Panc1 (cell line): ENCODE measurements around the gene DHX34. TPM values are rescaled to one million over a fixed set of nuclear protein-coding genes. Genes with fewer than 3 reads are reported as not detected.

Experiments
- ATAC-seq: fragments of 200-7000 bp; cut with Tn5 transposase; 2 replicates; pipeline ENCODE4 v1.9.1; 2020; ENCODE audit warnings: mild to moderate bottlenecking, moderate library complexity
- BruUV-seq: library from RNA; stranded (reverse); fragments of 400-500 nt; replicated peaks from 2 replicates; lab custom pipeline; 2021; lab: Mats Ljungman, UMichigan
- CTCF ChIA-PET: fragments of 300-600 bp; sonication (Branson Sonifier 250); formaldehyde crosslinking; loops from one replicate; lab custom pipeline; 2022; ENCODE audit warnings: antibody characterized with exemption; lab: Charles Lee
- POLR2A ChIA-PET: fragments of 300-600 bp; sonication (Branson Sonifier 250); formaldehyde crosslinking; loops from one replicate; lab custom pipeline; 2022; ENCODE audit warnings: antibody characterized with exemption; lab: Charles Lee
- DNase-seq: peaks from one replicate; pipeline ENCODE4 v3.0.0-alpha.2; 2010; ENCODE audit warnings: low read depth, low spot score
- H3K27ac ChIP-seq: 2 replicates; pipeline ENCODE4 v1.5.1; 2011; ENCODE audit warnings: mild to moderate bottlenecking, low read length, inconsistent platforms
- H3K27me3 ChIP-seq: fragments of 200-500 bp; sonication (Bioruptor generic); 2 replicates; pipeline ENCODE4 v1.6.0; 2014; ENCODE audit warnings: low read length, inconsistent platforms; ENCODE audit not compliant: control insufficient read depth, insufficient read depth
- H3K36me3 ChIP-seq: fragments of 200-500 bp; sonication (Bioruptor generic); 2 replicates; pipeline ENCODE4 v1.5.1; 2014; ENCODE audit warnings: inconsistent platforms, mild to moderate bottlenecking, low read length, moderate library complexity; ENCODE audit not compliant: control insufficient read depth, insufficient read depth
- H3K4me1 ChIP-seq: 2 replicates; pipeline ENCODE4 v1.5.1; 2011; ENCODE audit warnings: inconsistent platforms, mild to moderate bottlenecking, low read length, moderate library complexity; ENCODE audit not compliant: control insufficient read depth, insufficient read depth
- H3K4me3 ChIP-seq, 2 experiments: 2 replicates each; pipeline ENCODE4 v1.5.1; 2011 to 2012; ENCODE audit warnings: low read depth in 2 of 2, low read length in 2 of 2, mild to moderate bottlenecking in 2 of 2, inconsistent platforms in 1 of 2, moderate library complexity in 1 of 2
- H3K9me3 ChIP-seq: fragments of 200-500 bp; sonication (Bioruptor generic); 2 replicates; pipeline ENCODE4 v1.5.1; 2014; ENCODE audit warnings: low read depth, mild to moderate bottlenecking, inconsistent platforms, low read length, moderate library complexity; ENCODE audit not compliant: control insufficient read depth, insufficient read depth
- POLR2AphosphoS5 ChIP-seq: IDR thresholded peaks from 2 replicates; pipeline ENCODE4 v1.6.1; 2012; ENCODE audit warnings: mild to moderate bottlenecking, low read depth, low read length, moderate library complexity
- REST ChIP-seq, 2 experiments: IDR thresholded peaks; 2 replicates each; pipeline ENCODE4 v1.6.1; 2011 to 2012; ENCODE audit warnings: low read depth in 2 of 2, control low read depth in 1 of 2, low read length in 1 of 2, mild to moderate bottlenecking in 1 of 2, moderate library complexity in 1 of 2; ENCODE audit not compliant: insufficient read depth in 1 of 2
- SIN3A ChIP-seq: IDR thresholded peaks from 2 replicates; pipeline ENCODE4 v1.6.1; 2012; ENCODE audit warnings: low read depth, mild to moderate bottlenecking, low read length, moderate library complexity, borderline replicate concordance; ENCODE audit not compliant: insufficient read depth
- TCF7L2 ChIP-seq: IDR thresholded peaks from 2 replicates; pipeline ENCODE4 v1.6.1; 2011; ENCODE audit warnings: mild to moderate bottlenecking, low read depth, low read length, inconsistent platforms
- in situ Hi-C: cut with HindIII; loops from 2 replicates; pipeline ENCODE4 v1.10.0; 2016; ENCODE audit warnings: low sequenced_read_pairs, low pct_unique_long_range_greater_than_20kb
- intact Hi-C: fragments of 100-400 bp; cut with micrococcal nuclease; formaldehyde crosslinking; loops from one replicate; pipeline ENCODE4 v1.10.0; 2022; ENCODE audit not compliant: unreplicated experiment
- total RNA-seq: library from RNA; stranded (reverse); gene quantifications from one replicate; pipeline ENCODE4 v1.2.1, GENCODE V29; 2021; ENCODE audit not compliant: unreplicated experiment
- TF ChIP-seq, protein P1 (sequence below): fragments of 450-650 bp; IDR thresholded peaks from 2 replicates; pipeline ENCODE4 v1.5.1; 2017; ENCODE audit warnings: mild to moderate bottlenecking

The DHX34 gene
- total RNA-seq, 1 experiment from 2014 or later = 29.2 TPM

DNA sequence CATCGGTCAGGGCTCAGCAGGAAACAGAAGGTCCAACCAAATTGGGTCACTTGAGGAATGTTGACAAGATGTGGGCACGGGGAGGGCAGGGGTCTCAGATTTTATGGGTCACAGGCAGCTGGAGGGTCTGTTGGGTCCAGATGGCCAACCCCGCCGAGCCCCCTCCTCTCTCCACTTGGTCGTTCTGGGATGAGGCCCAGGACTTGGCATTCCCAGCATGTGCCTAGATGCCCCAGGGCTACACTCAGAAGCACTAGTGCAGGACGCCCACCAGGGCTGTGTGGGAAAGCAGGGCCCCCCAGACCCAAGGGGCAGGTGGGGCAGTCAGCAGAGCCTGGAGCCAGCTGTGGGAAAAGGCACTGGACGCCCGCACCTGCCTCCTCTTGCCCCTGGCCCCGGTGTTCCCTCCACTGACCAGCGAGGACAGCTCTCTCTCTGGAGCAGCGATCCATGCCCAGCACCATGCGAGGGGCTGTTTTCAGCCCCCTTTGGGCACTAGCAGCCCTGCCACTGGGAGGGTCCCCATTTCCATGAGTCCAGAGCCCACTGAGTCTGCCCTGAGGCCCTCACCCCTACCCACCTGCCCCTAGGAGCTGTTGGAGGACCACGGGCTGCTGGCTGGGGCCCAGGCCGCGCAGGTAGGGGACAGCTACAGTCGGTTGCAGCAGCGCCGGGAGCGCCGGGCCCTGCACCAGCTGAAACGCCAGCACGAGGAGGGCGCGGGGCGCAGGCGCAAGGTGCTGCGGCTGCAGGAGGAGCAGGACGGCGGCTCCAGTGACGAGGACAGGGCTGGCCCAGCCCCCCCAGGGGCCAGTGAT is 26.0 kb downstream of the DHX34 start:
- in situ Hi-C loops (no loop called here), intact Hi-C loops (no loop called here)
- H3K27ac ChIP-seq = no peak overlapping the region
- CTCF ChIA-PET = no interaction called here
- H3K4me1 ChIP-seq = no peaks in the 10 kb centered on the region
- TF ChIP-seq POLR2AphosphoS5 = no peak
- no peak for TF ChIP-seq REST (IDR thresholded peaks at IDR 0.05; ENCODE audit: insufficient read depth in 1 of 2, low read depth in 2 of 2, low read length in 1 of 2)
- no peak for TF ChIP-seq SIN3A
- TF ChIP-seq, protein P1, sequence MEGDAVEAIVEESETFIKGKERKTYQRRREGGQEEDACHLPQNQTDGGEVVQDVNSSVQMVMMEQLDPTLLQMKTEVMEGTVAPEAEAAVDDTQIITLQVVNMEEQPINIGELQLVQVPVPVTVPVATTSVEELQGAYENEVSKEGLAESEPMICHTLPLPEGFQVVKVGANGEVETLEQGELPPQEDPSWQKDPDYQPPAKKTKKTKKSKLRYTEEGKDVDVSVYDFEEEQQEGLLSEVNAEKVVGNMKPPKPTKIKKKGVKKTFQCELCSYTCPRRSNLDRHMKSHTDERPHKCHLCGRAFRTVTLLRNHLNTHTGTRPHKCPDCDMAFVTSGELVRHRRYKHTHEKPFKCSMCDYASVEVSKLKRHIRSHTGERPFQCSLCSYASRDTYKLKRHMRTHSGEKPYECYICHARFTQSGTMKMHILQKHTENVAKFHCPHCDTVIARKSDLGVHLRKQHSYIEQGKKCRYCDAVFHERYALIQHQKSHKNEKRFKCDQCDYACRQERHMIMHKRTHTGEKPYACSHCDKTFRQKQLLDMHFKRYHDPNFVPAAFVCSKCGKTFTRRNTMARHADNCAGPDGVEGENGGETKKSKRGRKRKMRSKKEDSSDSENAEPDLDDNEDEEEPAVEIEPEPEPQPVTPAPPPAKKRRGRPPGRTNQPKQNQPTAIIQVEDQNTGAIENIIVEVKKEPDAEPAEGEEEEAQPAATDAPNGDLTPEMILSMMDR = no peak
- no peak for TF ChIP-seq TCF7L2
- H3K27me3 ChIP-seq = no peaks in the 10 kb centered on the region
- POLR2A ChIA-PET = interaction anchor here (0.6 kb wide), 1 partner anchor 8 kb away, joined by 5 read pairs; no protein-coding TSS in a partner anchor
- ATAC-seq (no peak), DNase-seq (no peak)
- H3K9me3 ChIP-seq = no peaks in the 10 kb centered on the region
- H3K36me3 ChIP-seq = no peaks in the 10 kb centered on the region; the same call in 1 of the 2 replicates
- no TSS peak for BruUV-seq
- no peak overlapping the region for H3K4me3 ChIP-seq

DNA sequence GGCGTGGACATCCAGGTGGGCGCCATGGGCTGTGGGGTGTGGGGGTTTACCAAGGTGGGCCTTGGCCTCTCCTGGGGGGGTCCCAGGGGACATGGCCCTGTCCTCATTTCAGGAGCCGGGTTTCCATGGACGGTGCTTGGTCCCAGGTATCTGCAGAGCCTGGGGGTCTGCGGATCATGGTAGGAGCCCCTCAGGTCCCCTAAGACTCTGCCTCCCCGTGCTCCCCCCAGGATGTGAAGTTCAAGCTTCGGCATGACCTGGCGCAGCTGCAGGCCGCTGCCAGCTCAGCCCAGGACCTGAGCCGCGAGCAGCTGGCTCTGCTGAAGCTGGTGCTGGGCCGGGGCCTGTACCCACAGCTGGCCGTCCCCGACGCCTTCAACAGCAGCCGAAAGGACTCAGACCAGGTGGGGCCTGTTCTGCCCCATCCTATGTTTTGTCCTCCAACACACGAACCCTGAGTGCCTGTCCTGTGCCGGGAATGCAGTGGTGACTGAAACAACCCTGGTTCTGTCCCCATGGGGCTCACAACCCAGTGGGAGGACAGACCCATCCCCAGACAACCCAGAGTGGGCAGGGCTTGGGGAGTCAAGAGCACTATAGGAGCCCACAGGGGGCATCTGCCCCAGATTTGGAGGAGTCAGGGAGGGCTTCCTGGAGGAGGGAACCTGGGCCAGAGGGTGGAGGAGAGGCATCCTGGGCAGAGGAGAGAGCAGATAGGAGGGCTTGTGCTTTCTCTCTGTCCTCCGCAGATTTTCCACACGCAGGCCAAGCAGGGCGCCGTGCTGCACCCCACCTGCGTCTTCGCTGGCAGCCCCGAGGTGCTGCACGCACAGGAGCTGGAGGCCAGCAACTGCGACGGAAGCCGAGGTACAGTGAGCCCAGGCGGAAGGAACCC is 26.8 kb downstream of the DHX34 start:
- Histone ChIP-seq H3K36me3 (no peaks in the 10 kb centered on the region; the same call in 1 of the 2 replicates), H3K4me3 (no peak overlapping the region), H3K4me1 (no peaks in the 10 kb centered on the region), H3K27me3 (no peaks in the 10 kb centered on the region), H3K27ac (no peak overlapping the region), H3K9me3 (no peaks in the 10 kb centered on the region)
- BruUV-seq = no TSS peak
- CTCF ChIA-PET = no interaction called here
- DNase-seq (no peak), ATAC-seq (no peak)
- intact Hi-C loops (no loop called here), in situ Hi-C loops (no loop called here)
- POLR2A ChIA-PET = no interaction called here
- TF ChIP-seq SIN3A = no peak
- TF ChIP-seq TCF7L2 = no peak
- TF ChIP-seq POLR2AphosphoS5 = no peak
- TF ChIP-seq, protein P1 = no peak
- no peak for TF ChIP-seq REST (IDR thresholded peaks at IDR 0.05; ENCODE audit: insufficient read depth in 1 of 2, low read depth in 2 of 2, low read length in 1 of 2)
